GM19035 (cell line): ENCODE data around the gene CD44.
"Not testable (repeated sequence)": the region's sequence is repeated elsewhere in the genome, so short reads cannot be mapped to it uniquely, and the experiment has no call there.

Source experiments
- ATAC-seq: cut with Tn5 transposase; IDR thresholded peaks from one replicate; pipeline ENCODE4 v1.9.1; 2021; ENCODE audit not compliant: unreplicated experiment

Gene CD44

GRCh38 chr11:35207471-35208403, 68.8 kb downstream of the CD44 start:
- ATAC-seq: no peak

GRCh38 chr11:35208795-35209194, 69.8 kb downstream of the CD44 start:
- no peak for ATAC-seq

GRCh38 chr11:35210876-35211546, 72.0 kb downstream of the CD44 start:
- no peak for ATAC-seq

- no peak for ATAC-seq
Observed at GRCh38 chr11:35211952-35212351, 73.0 kb downstream of the CD44 start.

- ATAC-seq: no peak
Observed at GRCh38 chr11:35214226-35214770, 75.3 kb downstream of the CD44 start.

GRCh38 chr11:35214792-35215193, 75.8 kb downstream of the CD44 start:
- ATAC-seq: no peak

GRCh38 chr11:35215945-35216344, 77.0 kb downstream of the CD44 start:
- no peak for ATAC-seq

GRCh38 chr11:35216962-35217678, 78.1 kb downstream of the CD44 start:
- no peak for ATAC-seq

GRCh38 chr11:35218956-35219355, 80.0 kb downstream of the CD44 start:
- no peak for ATAC-seq

- ATAC-seq: no peak
Observed at GRCh38 chr11:35223371-35223796, 84.4 kb downstream of the CD44 start.

- no peak for ATAC-seq
Observed at GRCh38 chr11:35223991-35224390, 85.0 kb downstream of the CD44 start.

GRCh38 chr11:35225946-35226520, 87.1 kb downstream of the CD44 start:
- no peak for ATAC-seq

GRCh38 chr11:35226756-35227155, 87.8 kb downstream of the CD44 start:
- not testable (repeated sequence) for ATAC-seq

- no peak for ATAC-seq
Observed at GRCh38 chr11:35227576-35228327, 88.8 kb downstream of the CD44 start.

GRCh38 chr11:35228328-35228725, 89.4 kb downstream of the CD44 start:
- no peak for ATAC-seq

- ATAC-seq: no peak
Observed at GRCh38 chr11:35230388-35230787, 91.4 kb downstream of the CD44 start.

GRCh38 chr11:35231076-35231860, 92.3 kb downstream of the CD44 start:
- ATAC-seq: no peak

GRCh38 chr11:35232891-35233330, 93.9 kb downstream of the CD44 start:
- no peak for ATAC-seq

- no peak for ATAC-seq
Observed at GRCh38 chr11:35233518-35233917, 94.5 kb downstream of the CD44 start.
